IPS-NIHi11 (cell line): Measurements from ENCODE around the gene LRRC7.
"Not testable (repeated sequence)": the region's sequence is repeated elsewhere in the genome, so short reads cannot be mapped to it uniquely, and the experiment has no call there.

ENCODE experiments used
- DNase-seq: peaks from one replicate; pipeline ENCODE4 v3.0.0; 2012; ENCODE audit warnings: mixed read lengths, low spot score

The LRRC7 gene

DNA sequence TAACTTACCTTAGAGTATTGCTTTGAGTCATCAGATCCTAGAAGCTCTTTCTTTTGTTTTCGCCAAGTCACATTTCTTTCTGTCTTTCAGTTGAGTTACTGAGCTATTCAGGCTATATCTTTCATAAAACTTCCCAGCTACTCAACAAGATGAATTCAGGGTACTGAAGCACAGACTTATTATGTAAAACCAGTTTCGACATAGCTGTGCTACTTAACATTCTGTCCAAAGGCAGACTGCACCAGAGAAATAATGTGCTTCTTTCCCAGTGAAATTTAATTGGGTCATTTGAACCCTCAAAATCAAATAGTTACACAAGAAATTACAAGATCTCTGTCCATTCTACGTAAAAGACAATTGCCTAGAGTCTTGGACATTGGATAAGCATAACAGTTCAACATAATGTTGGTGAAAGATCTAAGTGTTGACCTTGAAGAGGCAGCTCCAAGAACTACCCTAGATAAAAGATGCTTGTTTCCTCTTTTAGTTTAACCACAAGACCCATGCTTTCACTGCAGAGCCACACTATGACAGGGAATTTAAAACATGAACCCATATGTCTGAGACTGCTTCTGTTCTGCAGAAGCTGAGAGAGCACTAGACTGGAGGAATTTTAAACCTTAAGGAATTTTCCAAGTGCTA lies 474.5 kb downstream of the LRRC7 start:
- DNase-seq, result no peak

DNA sequence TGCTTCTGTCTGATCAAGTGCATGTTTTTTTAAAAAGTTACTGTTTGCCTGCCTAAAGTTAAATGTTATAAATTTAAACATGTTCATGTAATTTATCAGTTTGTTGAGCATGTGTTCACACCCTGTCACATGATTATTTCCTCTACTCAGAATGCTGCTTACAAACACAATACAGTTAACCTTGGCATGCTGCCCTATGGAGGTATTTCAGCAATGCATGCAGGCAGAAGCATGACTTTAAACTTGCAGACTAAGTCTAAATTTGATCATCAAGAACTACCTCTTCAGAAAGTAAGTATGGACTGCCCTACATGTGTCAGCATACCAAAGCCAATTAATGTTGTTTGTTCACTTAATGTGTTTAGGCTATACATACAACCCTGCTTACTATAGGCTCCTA lies 476.1 kb downstream of the LRRC7 start:
- DNase-seq, result peak; percentile 7

DNA sequence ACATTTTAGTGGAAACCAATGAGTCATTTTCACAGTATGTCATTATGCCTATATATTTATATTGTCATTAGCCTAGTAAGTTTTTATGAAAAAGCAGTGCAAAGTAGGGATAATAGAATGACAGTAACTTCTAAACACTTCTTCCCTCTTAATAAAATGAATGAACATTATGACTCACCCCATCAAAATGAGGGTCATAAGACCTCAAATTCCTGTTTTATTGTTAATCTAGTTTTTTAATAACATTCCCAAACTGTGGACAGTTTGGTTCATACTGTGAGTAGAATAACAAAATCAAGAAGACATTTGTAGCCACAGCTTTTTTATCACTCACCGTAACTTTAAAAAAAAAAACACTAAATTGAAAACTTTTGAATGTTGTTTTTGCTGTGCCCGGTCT lies 477.1 kb downstream of the LRRC7 start:
- no peak for DNase-seq

DNA sequence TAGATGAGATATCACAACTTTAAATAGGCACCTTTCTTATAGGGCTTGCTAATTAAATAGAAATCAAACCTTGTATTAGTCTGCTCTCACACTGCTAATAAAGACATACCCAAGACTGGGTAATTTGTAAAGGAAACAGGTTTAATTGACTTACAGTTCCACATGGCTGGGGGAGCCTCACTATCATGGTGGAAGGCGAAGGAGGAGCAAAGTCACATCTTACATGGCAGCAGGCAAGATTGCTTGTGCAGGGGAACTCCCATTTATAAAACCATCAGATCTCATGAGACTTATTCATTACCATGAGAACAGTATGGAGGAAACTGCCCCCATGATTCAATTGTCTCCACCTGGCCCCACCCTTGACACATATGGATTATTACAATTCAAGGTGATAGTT lies 477.9 kb downstream of the LRRC7 start:
- not testable (repeated sequence) for DNase-seq

DNA sequence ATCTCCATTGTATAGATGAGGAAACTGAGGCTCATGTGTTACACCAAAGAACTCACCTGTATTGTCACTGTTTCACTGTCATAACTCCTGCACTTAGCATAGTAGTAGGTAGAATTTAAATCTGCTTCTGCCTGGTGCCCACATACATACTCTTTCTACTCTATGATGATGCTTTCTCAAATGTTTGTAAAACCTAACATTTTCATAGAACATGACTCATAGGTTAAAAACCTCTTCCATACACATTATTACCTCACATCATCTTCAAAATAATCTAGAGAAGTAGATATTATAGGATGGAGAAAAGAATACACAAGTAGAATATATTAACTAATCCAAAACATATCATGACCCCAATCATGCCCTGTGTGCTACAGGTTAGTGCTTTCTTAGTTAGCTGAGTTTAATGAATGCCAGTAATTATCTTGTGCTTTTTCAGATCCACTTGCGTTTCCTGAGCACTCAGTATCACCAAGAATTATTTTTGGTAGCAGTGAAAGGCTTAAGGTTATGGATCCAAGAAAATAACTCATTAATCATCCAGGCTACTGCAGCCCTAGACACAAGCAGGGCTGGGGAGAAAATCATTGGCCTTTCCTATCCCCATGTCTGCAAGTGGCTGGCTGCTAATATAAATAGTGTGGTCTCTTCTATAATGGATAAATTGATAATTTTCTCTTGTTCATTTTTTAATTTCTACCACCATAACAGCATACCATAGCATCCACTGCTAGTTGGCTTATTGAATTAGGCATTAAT lies 480.8 kb downstream of the LRRC7 start:
- DNase-seq, result no peak

DNA sequence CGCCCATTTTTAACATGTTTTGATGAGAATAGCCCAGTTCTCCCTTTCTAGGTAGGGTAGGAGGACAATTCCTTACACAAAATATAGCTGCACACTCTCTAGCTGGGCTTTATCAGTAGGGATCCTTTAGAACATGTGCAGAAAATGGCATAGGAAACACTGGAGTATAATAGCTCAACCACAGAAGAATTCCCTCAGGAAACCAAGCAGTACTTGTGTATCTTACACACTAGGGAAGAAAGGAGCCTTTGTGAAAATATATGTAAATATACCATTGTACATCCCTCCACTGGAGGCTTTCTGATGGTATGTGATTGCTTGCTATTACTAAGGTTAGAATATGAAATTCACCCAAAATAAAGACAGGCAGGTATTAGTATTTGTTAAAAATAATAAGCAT lies 484.2 kb downstream of the LRRC7 start:
- no peak for DNase-seq

DNA sequence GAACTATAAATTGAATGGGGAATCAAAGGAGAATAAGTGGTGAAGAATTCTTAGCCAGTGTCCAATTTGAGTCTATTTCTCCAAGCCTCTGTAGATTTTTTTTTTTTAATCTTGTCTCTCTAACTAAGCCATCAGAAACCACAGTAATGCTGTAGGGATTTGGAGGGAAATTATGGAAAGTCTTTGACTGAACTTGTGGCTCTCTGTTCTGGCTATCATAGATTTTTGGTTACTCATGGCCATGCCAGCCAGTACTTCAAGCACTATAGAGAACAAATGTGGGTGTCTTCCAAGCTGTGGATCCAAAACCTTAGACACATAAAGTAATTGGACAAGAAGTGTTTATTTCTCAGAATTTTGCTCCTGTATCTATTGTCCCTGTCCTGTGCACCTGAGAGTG lies 489.8 kb downstream of the LRRC7 start:
- DNase-seq, result no peak

DNA sequence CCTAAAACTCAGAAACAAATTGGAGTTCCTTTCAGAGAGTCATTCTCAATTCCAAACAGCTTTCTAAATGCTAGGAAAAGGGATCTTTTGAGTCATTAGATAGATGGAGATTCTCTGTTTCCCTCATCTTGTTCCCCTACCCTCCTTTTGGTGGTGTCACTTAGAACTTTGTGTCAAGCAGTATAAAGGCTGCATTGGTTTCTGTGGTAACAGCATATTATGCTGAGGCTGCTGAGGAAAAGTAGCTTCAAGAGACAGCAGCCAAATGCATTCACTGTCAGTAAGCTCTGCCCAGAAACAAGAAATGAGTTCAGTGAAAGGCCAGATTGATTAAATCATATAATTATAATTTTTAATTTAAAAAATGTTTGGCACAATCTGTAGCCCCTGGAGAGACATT lies 493.5 kb downstream of the LRRC7 start:
- DNase-seq, result no peak

DNA sequence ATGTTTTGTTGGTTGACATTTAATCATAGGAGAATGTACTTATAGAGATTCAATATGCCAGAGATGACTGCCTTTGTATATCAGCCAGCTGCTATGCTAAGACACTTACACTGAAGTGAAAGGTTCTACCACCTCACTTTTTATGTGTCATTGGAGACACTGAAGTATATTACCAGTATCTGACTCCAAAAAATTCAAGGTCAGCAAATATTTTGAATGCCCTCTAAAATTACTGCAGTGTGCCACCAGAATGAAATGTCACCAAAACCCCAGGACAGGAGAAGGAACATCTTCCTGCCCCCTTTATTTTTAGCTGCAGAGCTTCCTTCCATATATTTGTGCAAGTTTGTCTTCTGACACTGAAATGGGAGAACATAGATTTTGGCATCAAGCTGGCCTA lies 496.1 kb downstream of the LRRC7 start:
- no peak for DNase-seq

DNA sequence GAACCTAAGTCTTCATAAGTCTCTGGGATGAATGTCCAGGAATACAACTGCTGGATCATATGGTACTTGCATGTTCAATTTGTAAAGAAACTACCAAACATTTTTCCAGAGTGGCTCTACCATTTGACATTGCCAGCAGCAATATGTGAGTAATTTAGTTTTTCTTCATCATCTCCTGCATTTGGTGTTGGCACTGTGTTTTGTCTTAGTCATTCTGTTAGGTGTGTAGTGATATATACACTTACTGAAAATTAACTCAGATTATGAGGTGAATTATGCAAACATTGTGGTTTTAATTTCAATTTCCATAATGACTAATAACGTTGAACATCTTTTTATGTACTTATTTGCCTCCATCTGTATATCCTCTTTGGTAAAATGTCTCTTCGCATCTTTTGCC lies 499.0 kb downstream of the LRRC7 start:
- no peak for DNase-seq

DNA sequence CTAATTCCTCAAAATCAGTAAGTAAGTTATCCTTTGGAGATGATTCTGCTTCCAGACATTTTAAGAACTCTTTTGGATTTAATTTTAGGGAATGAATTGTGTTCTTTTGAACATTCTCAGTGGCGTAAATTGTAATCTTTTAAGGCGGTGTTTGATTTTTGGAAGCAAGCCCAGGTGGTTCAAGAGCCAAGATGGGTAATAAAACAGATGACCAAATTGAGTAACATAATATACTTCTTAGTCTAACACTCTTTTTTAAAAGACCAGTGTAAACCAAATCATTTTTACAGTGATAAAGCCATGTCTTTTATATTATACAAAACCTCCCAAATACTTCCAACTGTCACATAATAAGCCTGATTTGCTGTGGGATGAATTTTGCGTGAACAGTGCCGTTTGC lies 503.9 kb downstream of the LRRC7 start:
- DNase-seq, result no peak

DNA sequence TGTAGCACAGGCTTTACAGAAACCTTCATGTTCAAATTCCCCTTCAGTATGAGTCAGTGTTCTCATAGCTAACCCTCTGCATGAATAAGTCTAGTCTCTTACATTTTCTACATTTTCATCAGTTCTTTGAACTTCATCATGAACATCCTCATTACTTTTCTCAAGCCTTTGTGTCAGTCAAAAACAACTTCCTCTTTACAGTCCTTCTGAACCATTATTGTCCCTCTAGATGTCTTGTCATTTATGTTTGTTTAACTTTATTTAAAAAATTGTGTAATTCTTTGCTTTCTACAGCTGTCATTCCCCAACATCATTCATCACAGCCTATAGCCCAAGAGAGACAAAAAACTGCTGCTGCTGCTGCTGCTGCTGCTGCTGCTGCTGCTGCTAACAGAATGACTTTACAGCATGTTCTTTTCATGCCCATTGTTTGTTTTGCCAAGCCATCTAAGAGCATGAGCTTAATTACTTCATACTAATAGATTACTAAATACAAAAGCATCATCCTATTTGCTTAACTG lies 504.6 kb downstream of the LRRC7 start:
- no peak for DNase-seq

DNA sequence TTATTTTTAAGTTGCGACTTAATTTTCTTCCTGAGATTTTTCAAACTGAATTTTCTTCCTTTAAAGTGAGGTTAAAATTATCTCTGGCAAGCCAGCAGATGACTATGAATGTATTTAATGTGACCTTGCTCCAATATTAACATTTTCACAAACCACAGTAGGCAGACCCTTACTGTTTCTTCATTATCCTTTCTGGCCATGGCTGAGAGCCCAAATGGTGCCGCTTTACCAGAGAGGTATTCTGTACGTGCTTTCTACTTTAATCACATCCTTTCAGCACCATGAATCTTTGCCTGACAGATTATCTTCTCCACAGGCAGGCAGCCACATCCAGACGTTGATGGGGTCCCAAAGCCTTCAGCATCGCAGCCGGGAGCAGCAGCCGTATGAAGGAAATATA lies 508.0 kb downstream of the LRRC7 start:
- DNase-seq, result no peak

DNA sequence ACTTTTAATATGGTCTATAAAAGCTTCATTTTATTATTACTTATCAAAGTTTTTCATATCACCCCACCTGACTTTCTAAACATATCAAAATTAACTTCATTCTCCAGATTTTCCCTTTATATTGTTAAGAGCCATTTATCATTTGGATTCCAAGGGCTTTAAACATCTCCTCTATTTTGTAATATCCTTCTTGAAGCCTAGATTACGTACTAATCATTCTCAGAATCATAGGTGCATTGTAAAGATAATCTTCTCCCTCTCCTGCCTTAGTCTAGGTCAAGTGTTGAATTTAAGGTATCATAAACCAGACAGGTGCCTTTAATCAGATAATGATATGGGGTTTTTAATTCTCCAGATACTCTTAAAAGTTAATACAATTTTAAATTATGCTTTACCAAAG lies 509.3 kb downstream of the LRRC7 start:
- DNase-seq, result no peak

DNA sequence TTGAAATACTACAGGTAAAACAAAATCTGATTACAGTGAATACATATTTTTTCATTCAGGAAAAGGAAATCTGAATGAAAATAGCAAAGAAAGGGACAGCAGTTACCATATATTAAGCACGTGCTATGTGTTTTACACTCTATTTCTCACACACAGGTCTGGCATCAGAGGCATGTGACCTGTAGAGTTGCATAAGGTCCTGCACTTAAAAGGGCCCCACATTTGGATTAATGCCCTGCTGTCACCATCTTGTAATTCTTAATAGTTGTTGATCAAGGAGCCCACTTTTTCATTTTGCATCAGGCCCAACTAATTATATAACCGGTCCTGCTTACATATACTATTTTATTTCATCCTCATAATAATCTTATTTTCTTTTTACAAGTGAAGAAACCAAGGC lies 511.8 kb downstream of the LRRC7 start:
- DNase-seq, result no peak

DNA sequence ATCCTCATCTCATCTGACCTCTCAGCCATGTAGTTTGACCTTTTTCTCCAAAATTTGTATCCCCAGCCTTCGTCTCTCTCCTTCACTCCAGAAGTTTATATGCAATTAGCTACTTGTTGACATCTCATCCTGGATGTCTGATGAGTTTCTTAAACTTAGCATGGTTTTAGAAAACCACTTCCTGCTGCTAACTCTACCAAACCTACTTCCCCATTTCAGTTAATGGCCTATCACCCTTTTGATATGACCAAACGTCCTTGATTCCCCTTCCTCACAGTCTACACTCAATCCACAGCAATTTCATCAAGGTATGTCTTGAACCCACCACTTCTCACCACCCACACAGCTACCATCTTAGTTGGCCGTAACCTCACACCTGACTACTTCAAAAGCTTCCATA lies 515.8 kb downstream of the LRRC7 start:
- no peak for DNase-seq

DNA sequence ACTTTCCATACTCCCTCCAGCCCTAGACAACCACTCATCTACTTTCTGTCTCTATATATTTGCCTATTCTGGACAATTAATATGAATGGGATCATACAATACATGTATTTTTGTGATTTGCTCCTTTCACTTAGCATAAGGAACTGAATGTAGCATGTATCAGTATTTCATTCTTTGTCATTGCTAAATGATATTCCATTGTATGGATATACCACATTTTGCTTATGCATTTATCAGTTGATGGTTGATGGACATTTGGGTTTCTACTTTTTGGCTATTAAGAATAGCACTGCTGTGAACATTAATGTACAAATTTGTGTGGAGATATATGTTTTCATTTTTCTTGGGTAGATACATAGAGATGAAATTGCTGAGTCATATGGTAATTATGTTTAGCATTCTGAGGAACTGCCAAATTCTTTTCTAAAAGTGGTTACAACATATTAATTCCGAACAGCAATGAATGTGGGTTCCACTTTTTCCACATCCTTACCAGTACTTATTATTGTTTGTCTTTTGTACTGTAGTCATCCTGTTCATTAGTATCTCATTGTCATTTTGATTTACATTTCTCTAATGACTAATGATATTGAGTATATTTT lies 516.7 kb downstream of the LRRC7 start:
- no peak for DNase-seq

DNA sequence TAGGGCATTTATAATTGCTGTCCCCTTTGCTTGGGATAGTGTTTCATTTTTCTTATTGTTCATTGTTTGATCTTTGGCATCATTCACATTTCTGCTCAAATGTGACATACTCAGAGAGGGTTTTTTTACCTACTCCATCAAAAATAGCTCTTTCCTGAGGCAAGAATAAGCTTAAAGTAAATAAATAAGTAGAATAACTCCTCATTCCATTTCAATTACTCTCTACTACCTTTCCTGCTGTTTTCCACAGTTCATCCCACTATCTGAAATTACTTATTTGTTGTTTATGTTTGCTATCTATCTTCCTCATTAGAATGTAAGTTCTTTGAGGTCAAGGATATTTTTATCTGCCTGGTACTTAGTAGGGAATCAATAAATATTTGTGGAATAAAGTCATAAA lies 517.8 kb downstream of the LRRC7 start:
- DNase-seq, result no peak

DNA sequence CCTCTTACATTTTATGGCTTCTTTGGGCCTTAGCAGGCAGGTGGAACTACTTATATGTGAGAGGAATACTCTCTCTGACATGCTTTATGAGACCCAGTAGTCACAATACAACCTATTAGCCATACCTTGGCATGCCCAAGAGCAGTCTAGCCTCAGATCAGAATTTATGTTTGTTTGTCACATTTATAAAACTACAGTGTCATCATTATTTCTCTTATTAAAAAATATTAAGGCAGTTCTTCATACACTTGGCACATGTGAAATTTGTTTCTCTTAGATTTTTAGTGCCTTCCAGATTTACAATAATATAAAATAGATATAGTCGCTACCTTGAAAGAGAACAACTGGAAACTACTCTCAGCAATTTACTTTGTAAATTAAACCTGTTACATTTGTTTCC lies 519.2 kb downstream of the LRRC7 start:
- DNase-seq, result no peak

DNA sequence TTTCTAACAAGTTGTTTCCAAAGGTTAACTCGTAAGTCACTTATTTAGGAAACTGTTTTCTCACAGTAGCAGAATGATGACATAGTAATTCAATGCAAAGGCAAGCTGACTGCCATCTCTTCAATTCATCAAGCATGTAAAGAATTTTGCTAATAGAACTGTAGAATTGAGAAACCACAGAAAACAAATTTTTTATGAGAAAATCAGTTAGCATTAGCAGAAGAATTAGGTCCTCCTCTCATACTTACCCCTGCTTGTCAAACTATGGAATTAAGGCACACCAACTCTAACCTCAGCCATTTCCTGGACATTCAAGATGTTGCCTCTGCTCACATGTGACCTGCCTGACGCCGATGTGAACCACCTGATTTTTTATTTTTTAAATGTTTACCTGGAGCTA lies 522.4 kb downstream of the LRRC7 start:
- DNase-seq, result no peak

DNA sequence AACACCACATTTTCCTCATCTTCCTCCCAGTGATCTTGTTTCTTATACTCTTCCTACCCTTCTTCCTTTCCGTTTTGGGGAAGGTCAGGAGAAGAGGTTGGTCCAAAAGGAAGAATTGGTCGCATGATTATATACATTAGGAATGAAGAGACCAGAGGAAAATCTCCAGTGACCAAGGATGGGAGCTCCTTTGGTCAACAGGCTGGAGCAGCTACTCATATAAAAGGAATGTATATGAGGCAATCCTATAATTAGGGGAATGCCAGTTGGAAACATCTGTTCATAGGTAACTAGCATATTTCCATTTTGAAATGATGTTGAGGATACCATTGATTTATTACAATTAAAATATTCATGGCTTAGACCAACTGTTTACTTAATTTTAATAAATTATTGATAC lies 523.2 kb downstream of the LRRC7 start:
- DNase-seq, result no peak

DNA sequence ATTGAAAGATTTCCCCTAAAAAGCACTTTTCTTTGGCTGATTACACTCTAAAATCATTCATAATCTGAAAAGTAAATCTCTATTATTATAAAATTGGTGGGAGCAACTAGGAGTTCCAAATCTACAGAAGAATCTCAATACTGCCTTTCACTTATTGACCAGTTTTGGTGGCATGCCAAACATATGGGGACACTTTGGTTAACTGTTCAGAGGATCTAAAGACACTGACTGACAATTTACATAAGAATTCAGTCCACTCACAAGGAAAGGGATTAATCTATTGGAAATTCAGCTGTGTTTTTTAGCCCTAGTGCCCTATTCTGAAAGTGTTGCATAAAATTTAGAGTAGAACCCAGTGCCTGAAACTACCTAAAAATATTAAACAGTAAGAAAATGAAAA lies 524.1 kb downstream of the LRRC7 start:
- no peak for DNase-seq

DNA sequence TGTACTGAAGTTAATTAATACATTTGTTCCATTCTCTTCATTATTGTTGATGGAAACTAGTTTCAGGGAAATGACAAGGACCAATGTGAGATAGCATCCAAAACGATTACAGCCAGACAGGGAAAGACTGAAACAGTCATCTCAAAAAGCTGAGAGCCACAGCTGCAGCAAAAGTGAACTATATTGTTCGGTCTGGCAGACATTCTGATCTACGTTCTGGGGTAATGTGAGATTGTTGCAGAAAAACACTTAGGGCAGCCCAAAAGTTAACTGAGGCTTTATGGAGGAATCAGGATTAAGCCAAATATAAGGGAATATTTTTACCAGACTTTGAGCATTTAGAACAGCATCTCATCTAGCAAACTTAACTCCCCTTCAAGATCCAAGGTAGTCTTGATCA lies 524.8 kb downstream of the LRRC7 start:
- no peak for DNase-seq
